Endothelial cell of umbilical vein (primary cell): ENCODE measurements around the gene ETNK1. TPM values are rescaled to one million over a fixed set of nuclear protein-coding genes. Genes with fewer than 3 reads are reported as not detected.

Experiments used
- BruUV-seq: library from RNA; stranded (reverse); fragments of 400-500 nt; replicated peaks from 2 replicates; lab custom pipeline; 2021; lab: Mats Ljungman, UMichigan
- CTCF ChIA-PET: fragments of 300-600, 350-600 bp; sonication (Branson Sonifier 250); formaldehyde crosslinking; loops from one replicate; lab custom pipeline; 2021; ENCODE audit warnings: antibody characterized with exemption, inconsistent platforms; lab: Charles Lee
- POLR2A ChIA-PET: fragments of 300-600, 350-600 bp; sonication (Branson Sonifier 250); formaldehyde crosslinking; loops from one replicate; lab custom pipeline; 2021; ENCODE audit warnings: antibody characterized with exemption, inconsistent platforms; lab: Charles Lee
- DNase-seq: peaks from one replicate; pipeline ENCODE4 v3.0.0-alpha.2; 2011; ENCODE audit warnings: low read depth, low spot score
- FAIRE-seq: peaks from 2 replicates; lab custom pipeline; 2011; peaks lifted over from hg19 to GRCh38; lab: Jason Lieb, UNC
- H2AFZ ChIP-seq: 2 replicates; pipeline ENCODE4 v1.6.0; 2012; ENCODE audit warnings: low read depth, low read length, control low read depth, inconsistent platforms
- H3K27ac ChIP-seq: 2 replicates; pipeline ENCODE4 v1.5.1; 2011; ENCODE audit warnings: low read depth, mild to moderate bottlenecking, control low read depth, low read length, moderate library complexity; ENCODE audit not compliant: insufficient read depth
- H3K27me3 ChIP-seq, 2 experiments: 2 replicates each; pipeline versions ENCODE4 v1.6.0 to v1.6.1; 2011; ENCODE audit warnings: low read length in 2 of 2, mixed read lengths in 1 of 2; ENCODE audit not compliant: control insufficient read depth in 2 of 2, insufficient read depth in 2 of 2
- H3K36me3 ChIP-seq, 2 experiments: 2 replicates in 1 of 2; 3 replicates in 1 of 2; pipeline ENCODE4 v1.5.1; 2011; ENCODE audit warnings: low read length in 2 of 2, mild to moderate bottlenecking in 1 of 2, moderate library complexity in 1 of 2; ENCODE audit not compliant: control insufficient read depth in 2 of 2, insufficient read depth in 2 of 2; ENCODE audit errors: extremely low read depth in 1 of 2
- H3K4me1 ChIP-seq: 3 replicates; pipeline ENCODE4 v1.5.1; 2011; ENCODE audit warnings: mild to moderate bottlenecking, low read length; ENCODE audit not compliant: control insufficient read depth, insufficient read depth; ENCODE audit errors: extremely low read depth
- H3K4me2 ChIP-seq: 2 replicates; pipeline ENCODE4 v1.6.1; 2011; ENCODE audit warnings: low read length, control low read depth, mixed read lengths; ENCODE audit not compliant: insufficient read depth
- H3K4me3 ChIP-seq, 3 experiments: fragments of 200-600 bp in 1 of 3; sonication (generic), shearing (Covaris generic) in 1 of 3; replicated peaks in 1 of 3; 2 replicates each; pipeline ENCODE4 v1.5.1; 2011 to 2016; ENCODE audit warnings: control low read depth in 3 of 3, low read length in 3 of 3, mild to moderate bottlenecking in 2 of 3, inconsistent platforms in 1 of 3, low read depth in 1 of 3, moderate library complexity in 1 of 3; ENCODE audit not compliant: insufficient read depth in 1 of 3
- H3K79me2 ChIP-seq: 2 replicates; pipeline ENCODE4 v1.6.0; 2012; ENCODE audit warnings: low read length, inconsistent platforms; ENCODE audit not compliant: control insufficient read depth, insufficient read depth
- H3K9ac ChIP-seq: replicated peaks from 2 replicates; pipeline ENCODE3; 2011; ENCODE audit warnings: low read length, control low read depth; ENCODE audit not compliant: insufficient read depth; ENCODE audit errors: extremely low read depth
- H3K9me1 ChIP-seq: replicated peaks from 3 replicates; pipeline ENCODE4 v1.6.0; 2011; ENCODE audit warnings: mild to moderate bottlenecking, low read length; ENCODE audit not compliant: control insufficient read depth, insufficient read depth; ENCODE audit errors: extremely low read depth
- H3K9me3 ChIP-seq: replicated peaks from 2 replicates; pipeline ENCODE4 v1.5.1; 2012; ENCODE audit warnings: low read length, inconsistent platforms; ENCODE audit not compliant: control insufficient read depth, insufficient read depth
- H4K20me1 ChIP-seq: replicated peaks from 2 replicates; pipeline ENCODE3; 2011; ENCODE audit warnings: mild to moderate bottlenecking, low read length; ENCODE audit not compliant: control insufficient read depth, insufficient read depth; ENCODE audit errors: extremely low read depth
- EZH2 ChIP-seq: IDR thresholded peaks from 2 replicates; pipeline ENCODE4 v1.6.1; 2012; ENCODE audit warnings: borderline replicate concordance, low read depth, mild to moderate bottlenecking, moderate library complexity, low read length, inconsistent platforms; ENCODE audit not compliant: severe bottlenecking
- FOS ChIP-seq: IDR thresholded peaks from 2 replicates; pipeline ENCODE4 v1.6.1; 2011; ENCODE audit warnings: mild to moderate bottlenecking, low read length, moderate library complexity, borderline replicate concordance; ENCODE audit not compliant: insufficient read depth
- GATA2 ChIP-seq: IDR thresholded peaks from 2 replicates; pipeline ENCODE4 v1.7.0; 2011; ENCODE audit warnings: low read depth, mild to moderate bottlenecking, moderate library complexity, mixed read lengths, low read length; ENCODE audit not compliant: insufficient read length, insufficient read depth
- JUN ChIP-seq: IDR thresholded peaks from 2 replicates; pipeline ENCODE4 v1.6.1; 2011; ENCODE audit warnings: borderline replicate concordance, low read depth; ENCODE audit not compliant: insufficient read length, insufficient read depth
- MYC ChIP-seq: IDR thresholded peaks from one replicate; pipeline ENCODE4 v1.6.1; 2011; ENCODE audit warnings: mild to moderate bottlenecking, low read depth, low read length
- POLR2A ChIP-seq: IDR thresholded peaks from 2 replicates; pipeline ENCODE4 v1.6.1; 2012; ENCODE audit warnings: low read depth, mild to moderate bottlenecking, control low read depth, low read length
- POLR2AphosphoS5 ChIP-seq: IDR thresholded peaks from 2 replicates; pipeline ENCODE4 v1.6.1; 2012; ENCODE audit warnings: low read depth, mild to moderate bottlenecking, control low read depth, low read length, moderate library complexity; ENCODE audit not compliant: insufficient read depth
- dilution Hi-C: fragments of 300-500 bp; cut with MboI; formaldehyde crosslinking; loops from one replicate; pipeline ENCODE4 v1.15.0; 2019; ENCODE audit warnings: low sequenced_read_pairs; ENCODE audit not compliant: extremely low pct_ligation_motif_present
- intact Hi-C: fragments of 100-400 bp; cut with micrococcal nuclease; formaldehyde crosslinking; loops from one replicate; pipeline ENCODE4 v1.10.0; 2022
- polyA plus RNA-seq, 4 experiments: library from polyadenylated mRNA; depleted of rRNA in 3 of 4; stranded (reverse) in 3 of 4; unstranded in 1 of 4; fragments of >200 nt; gene quantifications; 2 replicates each; pipeline versions ENCODE4 v1.2.1 to v1.2.3, GENCODE V29; 2011 to 2012; ENCODE audit warnings: missing spikeins in 1 of 4
- total RNA-seq: library from RNA; stranded (reverse); gene quantifications from 2 replicates; pipeline ENCODE4 v1.2.3, GENCODE V29; 2021
- TF ChIP-seq, protein P1 (sequence below), 2 donors: IDR thresholded peaks; 1 replicate in 1 of 2; 2 replicates in 1 of 2; pipeline ENCODE4 v1.5.1; 2011; ENCODE audit warnings: low read length in 2 of 2, mild to moderate bottlenecking in 2 of 2, moderate library complexity in 2 of 2, control low read depth in 1 of 2, inconsistent platforms in 1 of 2, low read depth in 1 of 2; ENCODE audit not compliant: insufficient read depth in 1 of 2; ENCODE audit errors: extremely low read depth in 1 of 2
- TF ChIP-seq, protein P2 (sequence below): IDR thresholded peaks from 2 replicates; pipeline ENCODE4 v1.6.1; 2011; ENCODE audit not compliant: insufficient read depth, insufficient read length

ETNK1 gene
- total and polyA plus RNA-seq, 2 donors (not counting 3 experiments of a cell fraction or from before 2014, with no cell fraction given), result 11.4 to 68.4 TPM

DNA sequence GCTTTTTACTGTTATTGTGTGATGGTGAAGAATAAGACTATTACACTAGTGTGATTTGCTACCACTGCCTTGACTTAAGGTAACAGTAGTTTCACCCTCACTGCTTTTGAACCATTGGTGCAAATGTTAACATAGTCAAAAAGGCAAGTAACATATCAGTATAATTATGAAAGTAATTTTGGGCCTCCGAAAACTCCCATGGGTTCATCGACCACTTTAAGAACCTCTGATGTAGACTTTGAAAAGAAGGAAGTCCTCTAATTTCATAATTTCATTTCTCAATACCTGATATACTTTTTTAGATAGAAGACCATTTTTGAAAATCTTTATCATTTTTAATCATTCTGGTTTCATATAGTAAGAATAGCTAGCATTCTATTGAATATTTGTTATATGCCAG, 57.7 kb downstream of the ETNK1 start:
- intact Hi-C loops (loop anchor here (10.0 kb wide), 4 partner anchors 172 to 522 kb away; no protein-coding TSS in a partner anchor), dilution Hi-C loops (no loop called here)
- no peaks in the 10 kb centered on the region for H3K9me1 ChIP-seq
- no peak for DNase-seq
- H3K9me3 ChIP-seq, result no peaks in the 10 kb centered on the region
- no peak overlapping the region for H3K4me2 ChIP-seq
- no peaks in the 10 kb centered on the region for H4K20me1 ChIP-seq
- H3K27me3 ChIP-seq, result no peaks in the 10 kb centered on the region
- TF ChIP-seq MYC (no peak), JUN (no peak), GATA2 (no peak), POLR2AphosphoS5 (no peak), POLR2A (no peak), EZH2 (no peak), FOS (no peak)
- TF ChIP-seq, protein P1, sequence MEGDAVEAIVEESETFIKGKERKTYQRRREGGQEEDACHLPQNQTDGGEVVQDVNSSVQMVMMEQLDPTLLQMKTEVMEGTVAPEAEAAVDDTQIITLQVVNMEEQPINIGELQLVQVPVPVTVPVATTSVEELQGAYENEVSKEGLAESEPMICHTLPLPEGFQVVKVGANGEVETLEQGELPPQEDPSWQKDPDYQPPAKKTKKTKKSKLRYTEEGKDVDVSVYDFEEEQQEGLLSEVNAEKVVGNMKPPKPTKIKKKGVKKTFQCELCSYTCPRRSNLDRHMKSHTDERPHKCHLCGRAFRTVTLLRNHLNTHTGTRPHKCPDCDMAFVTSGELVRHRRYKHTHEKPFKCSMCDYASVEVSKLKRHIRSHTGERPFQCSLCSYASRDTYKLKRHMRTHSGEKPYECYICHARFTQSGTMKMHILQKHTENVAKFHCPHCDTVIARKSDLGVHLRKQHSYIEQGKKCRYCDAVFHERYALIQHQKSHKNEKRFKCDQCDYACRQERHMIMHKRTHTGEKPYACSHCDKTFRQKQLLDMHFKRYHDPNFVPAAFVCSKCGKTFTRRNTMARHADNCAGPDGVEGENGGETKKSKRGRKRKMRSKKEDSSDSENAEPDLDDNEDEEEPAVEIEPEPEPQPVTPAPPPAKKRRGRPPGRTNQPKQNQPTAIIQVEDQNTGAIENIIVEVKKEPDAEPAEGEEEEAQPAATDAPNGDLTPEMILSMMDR (IDR thresholded peaks at IDR 0.05; ENCODE audit: extremely low read depth in 1 of 2, insufficient read depth in 1 of 2, low read depth in 1 of 2, low read length in 2 of 2), result no peak
- TF ChIP-seq, protein P2, sequence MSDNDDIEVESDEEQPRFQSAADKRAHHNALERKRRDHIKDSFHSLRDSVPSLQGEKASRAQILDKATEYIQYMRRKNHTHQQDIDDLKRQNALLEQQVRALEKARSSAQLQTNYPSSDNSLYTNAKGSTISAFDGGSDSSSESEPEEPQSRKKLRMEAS, result no peak
- peaks cover 12% of the 10 kb centered on the region for H3K4me1 ChIP-seq
- peaks cover 6% of the 10 kb centered on the region in 2 experiments for H3K36me3 ChIP-seq
- no peaks in the 10 kb centered on the region for H3K79me2 ChIP-seq
- ChIA-PET POLR2A (no interaction called here), CTCF (interaction anchor here (7.2 kb wide), 1 partner anchor 10 kb away, joined by 72 read pairs; no protein-coding TSS in a partner anchor)
- H2AFZ ChIP-seq, result no peak overlapping the region
- no peak for FAIRE-seq
- no TSS peak for BruUV-seq
- no peak overlapping the region for H3K4me3 ChIP-seq
- no peak overlapping the region for H3K27ac ChIP-seq
- H3K9ac ChIP-seq, result no peak overlapping the region
